Cardiac fibroblast (primary cell): ENCODE data around the gene SMC3.

ENCODE experiments used
- DNase-seq, 2 donors: peaks; one replicate each; pipeline versions ENCODE4 v3.0.0 to v3.0.0-alpha.2; 2010; ENCODE audit warnings: low read depth in 2 of 2
- H3K4me3 ChIP-seq, 2 donors: replicated peaks in 1 of 2; 1 replicate in 1 of 2; 2 replicates in 1 of 2; pipeline ENCODE4 v1.5.1; 2011; ENCODE audit warnings: low read depth in 2 of 2, low read length in 2 of 2, mild to moderate bottlenecking in 2 of 2, moderate library complexity in 1 of 2
- CTCF ChIP-seq: IDR thresholded peaks from one replicate; pipeline ENCODE4 v1.5.1; 2011; ENCODE audit warnings: low read depth, mild to moderate bottlenecking, low read length, inconsistent platforms

The SMC3 gene

DNA sequence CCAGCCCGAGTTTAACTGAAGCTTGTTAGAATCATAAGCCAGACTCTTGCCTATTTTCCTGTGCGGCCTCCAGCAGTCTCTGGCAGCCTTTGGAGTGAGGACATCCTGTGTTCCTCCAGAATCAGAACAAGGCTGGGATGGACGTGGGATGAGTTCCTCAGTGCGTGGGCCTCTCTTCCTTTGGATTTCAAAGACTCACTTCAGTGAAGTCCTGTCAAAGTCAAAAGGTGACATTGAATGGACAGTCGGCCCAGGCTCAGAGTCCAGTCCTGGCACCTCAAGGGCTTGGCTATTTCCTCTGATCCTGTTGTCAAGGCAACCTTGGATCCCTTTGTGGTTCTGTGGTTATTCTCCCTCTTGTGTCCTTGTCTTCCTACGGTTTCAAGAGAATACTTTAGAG is 21.4 kb upstream of the SMC3 start:
- no peak overlapping the region for H3K4me3 ChIP-seq
- peak in 1 of 2 donors; percentile 23 for DNase-seq
- TF ChIP-seq CTCF = no peak

- no peak overlapping the region for H3K4me3 ChIP-seq
- no peak for TF ChIP-seq CTCF
- DNase-seq = no peak
Observed at GRCh38 chr10:110546499-110547110, 20.9 kb upstream of the SMC3 start.

GRCh38 chr10:110547139-110547761 is 20.2 kb upstream of the SMC3 start:
- DNase-seq = peak; percentile 82 to 83
- peak; percentile 75 for TF ChIP-seq CTCF

GRCh38 chr10:110548002-110548401 is 19.5 kb upstream of the SMC3 start:
- DNase-seq = no peak
- no peak overlapping the region for H3K4me3 ChIP-seq
- no peak for TF ChIP-seq CTCF

More at GRCh38 chr10:110547139-110547761, 20.2 kb upstream of the SMC3 start:
- H3K4me3 ChIP-seq = no peak overlapping the region

GRCh38 chr10:110549211-110549610 is 18.3 kb upstream of the SMC3 start:
- H3K4me3 ChIP-seq = no peak overlapping the region
- DNase-seq = no peak
- no peak for TF ChIP-seq CTCF

GRCh38 chr10:110553905-110554304 is 13.6 kb upstream of the SMC3 start:
- H3K4me3 ChIP-seq = no peak overlapping the region
- no peak for TF ChIP-seq CTCF
- no peak for DNase-seq
